ENCODE data around the gene SMYD5. TPM values are rescaled to one million over a fixed set of nuclear protein-coding genes. Genes with fewer than 3 reads are reported as not detected.

Gene SMYD5
- total RNA-seq, 1 experiment from 2014 or later = 37.4 TPM

DNA sequence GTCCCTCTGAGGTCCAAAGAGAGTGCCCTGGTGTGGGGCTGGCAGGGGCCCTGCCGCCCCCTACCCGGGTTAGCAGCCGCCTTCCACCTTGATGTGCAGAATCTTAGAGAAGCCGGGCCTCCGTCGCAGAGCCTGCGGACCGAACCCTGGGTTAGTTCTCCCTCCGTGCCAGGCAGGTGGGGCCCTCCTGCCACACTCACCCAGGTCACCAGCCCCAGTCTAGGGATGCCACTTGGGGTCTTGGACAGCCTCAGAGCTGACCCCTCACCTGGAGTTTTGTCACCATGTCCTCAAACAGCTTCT, 44.8 kb downstream of the SMYD5 start:
- no TSS peak for BruUV-seq (replicated peaks)

GRCh38 chr2:73259276-73259675, 45.2 kb downstream of the SMYD5 start:
- BruUV-seq (replicated peaks) = no TSS peak
- H3K36me3 ChIP-seq (ENCODE audit: control insufficient read depth in 1 of 2, insufficient read depth in 2 of 2, low read length in 2 of 2) = peaks cover 12 to 15% of the 10 kb centered on the region in 2 experiments; a peak in 3 of 4 replicates
- POLR2A ChIA-PET = no interaction called here

More for the DNA sequence above, 44.8 kb downstream of the SMYD5 start:
- no peak for TF ChIP-seq EGR1 (IDR thresholded peaks at IDR 0.05; ENCODE audit: low read depth)
- TF ChIP-seq SRF (IDR thresholded peaks at IDR 0.05; ENCODE audit: low read depth) = no peak
- TF ChIP-seq ELF1 (IDR thresholded peaks at IDR 0.05; ENCODE audit: borderline replicate concordance, low read depth) = no peak
- TF ChIP-seq SIN3A (IDR thresholded peaks at IDR 0.05; ENCODE audit: low read depth) = no peak
- no peak for TF ChIP-seq YY1 (IDR thresholded peaks at IDR 0.05; ENCODE audit: extremely low read depth, insufficient replicate concordance, low read depth, low read length)
- POLR2A ChIA-PET = no interaction called here
- CTCF ChIA-PET = no interaction called here
- Histone ChIP-seq H2AFZ (ENCODE audit: low read depth, low read length, poor library complexity, severe bottlenecking) (no peak overlapping the region), H3K9ac (ENCODE audit: low read length) (no peak overlapping the region), H3K4me2 (ENCODE audit: low read length) (no peak overlapping the region), H3K27ac (ENCODE audit: low read depth, low read length) (no peak overlapping the region), H4K20me1 (ENCODE audit: insufficient read depth) (no peaks in the 10 kb centered on the region), H3K79me2 (ENCODE audit: insufficient read depth, low read length) (no peaks in the 10 kb centered on the region), H3K9me3 (ENCODE audit: control insufficient read depth in 1 of 2, insufficient read depth in 1 of 2, low read depth in 1 of 2, low read length in 2 of 2) (no peaks in the 10 kb centered on the region), H3K9me2 (ENCODE audit: insufficient read depth) (no peaks in the 10 kb centered on the region), H3K4me3 (replicated peaks in 1 of 2; ENCODE audit: low read depth in 1 of 2, low read length in 2 of 2) (no peak overlapping the region), H3K27me3 (ENCODE audit: insufficient read depth, low read length) (no peaks in the 10 kb centered on the region), H3K36me3 (ENCODE audit: control insufficient read depth in 1 of 2, insufficient read depth in 2 of 2, low read length in 2 of 2) (peaks cover 12 to 15% of the 10 kb centered on the region in 2 experiments; a peak in 3 of 4 replicates), H3K4me1 (ENCODE audit: control insufficient read depth in 1 of 2, insufficient read depth in 2 of 2, low read length in 2 of 2) (no peaks in the 10 kb centered on the region)
- RAD21 ChIA-PET (ENCODE audit: low non-redundant PET in 1 of 2, low total read pairs in 2 of 2, uncharacterized antibody in 2 of 2, unreplicated experiment in 2 of 2) = no interaction called here
- no peak for ATAC-seq
- intact Hi-C loops (cut with micrococcal nuclease) = no loop called here
- no peak for DNase-seq (ENCODE audit: low read depth, low spot score)

More at GRCh38 chr2:73259276-73259675, 45.2 kb downstream of the SMYD5 start:
- no peaks in the 10 kb centered on the region for H3K9me3 ChIP-seq (ENCODE audit: control insufficient read depth in 1 of 2, insufficient read depth in 1 of 2, low read depth in 1 of 2, low read length in 2 of 2)
- H3K9ac ChIP-seq (ENCODE audit: low read length) = no peak overlapping the region
- ChIA-PET RAD21 (ENCODE audit: low non-redundant PET in 1 of 2, low total read pairs in 2 of 2, uncharacterized antibody in 2 of 2, unreplicated experiment in 2 of 2) (no interaction called here), CTCF (no interaction called here)
- no peaks in the 10 kb centered on the region for H3K79me2 ChIP-seq (ENCODE audit: insufficient read depth, low read length)
- H3K4me3 ChIP-seq (replicated peaks in 1 of 2; ENCODE audit: low read depth in 1 of 2, low read length in 2 of 2) = no peak overlapping the region
- H3K27me3 ChIP-seq (ENCODE audit: insufficient read depth, low read length) = no peaks in the 10 kb centered on the region
- no peak overlapping the region for H3K27ac ChIP-seq (ENCODE audit: low read depth, low read length)
- no peaks in the 10 kb centered on the region for H4K20me1 ChIP-seq (ENCODE audit: insufficient read depth)
- DNase-seq (ENCODE audit: low read depth, low spot score) (no peak), ATAC-seq (no peak)
- H3K9me2 ChIP-seq (ENCODE audit: insufficient read depth) = no peaks in the 10 kb centered on the region
- TF ChIP-seq, protein P1, sequence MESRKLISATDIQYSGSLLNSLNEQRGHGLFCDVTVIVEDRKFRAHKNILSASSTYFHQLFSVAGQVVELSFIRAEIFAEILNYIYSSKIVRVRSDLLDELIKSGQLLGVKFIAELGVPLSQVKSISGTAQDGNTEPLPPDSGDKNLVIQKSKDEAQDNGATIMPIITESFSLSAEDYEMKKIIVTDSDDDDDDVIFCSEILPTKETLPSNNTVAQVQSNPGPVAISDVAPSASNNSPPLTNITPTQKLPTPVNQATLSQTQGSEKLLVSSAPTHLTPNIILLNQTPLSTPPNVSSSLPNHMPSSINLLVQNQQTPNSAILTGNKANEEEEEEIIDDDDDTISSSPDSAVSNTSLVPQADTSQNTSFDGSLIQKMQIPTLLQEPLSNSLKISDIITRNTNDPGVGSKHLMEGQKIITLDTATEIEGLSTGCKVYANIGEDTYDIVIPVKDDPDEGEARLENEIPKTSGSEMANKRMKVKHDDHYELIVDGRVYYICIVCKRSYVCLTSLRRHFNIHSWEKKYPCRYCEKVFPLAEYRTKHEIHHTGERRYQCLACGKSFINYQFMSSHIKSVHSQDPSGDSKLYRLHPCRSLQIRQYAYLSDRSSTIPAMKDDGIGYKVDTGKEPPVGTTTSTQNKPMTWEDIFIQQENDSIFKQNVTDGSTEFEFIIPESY (IDR thresholded peaks at IDR 0.05; ENCODE audit: extremely low read depth, insufficient replicate concordance, low read length) = no peak
- TF ChIP-seq EGR1 (IDR thresholded peaks at IDR 0.05; ENCODE audit: low read depth) = no peak
- TF ChIP-seq YY1 (IDR thresholded peaks at IDR 0.05; ENCODE audit: extremely low read depth, insufficient replicate concordance, low read depth, low read length) = no peak
- no peak for TF ChIP-seq ZNF274 (IDR thresholded peaks at IDR 0.05; ENCODE audit: low read depth, low read length)
- no peak for TF ChIP-seq POLR2AphosphoS5 (IDR thresholded peaks at IDR 0.05; ENCODE audit: low read depth, low read length)
- no peak for TF ChIP-seq SRF (IDR thresholded peaks at IDR 0.05; ENCODE audit: low read depth)
- TF ChIP-seq ZFX (IDR thresholded peaks at IDR 0.05) = no peak
- TF ChIP-seq SIN3A (IDR thresholded peaks at IDR 0.05; ENCODE audit: low read depth) = no peak
- no peak for TF ChIP-seq FOSL1 (IDR thresholded peaks at IDR 0.05; ENCODE audit: low read depth)
- no peak for TF ChIP-seq TCF7L2 (IDR thresholded peaks at IDR 0.05; ENCODE audit: borderline replicate concordance, extremely low read depth, insufficient read depth, insufficient read length)
- no peak for TF ChIP-seq CEBPB (IDR thresholded peaks at IDR 0.05; ENCODE audit: low read depth)
- TF ChIP-seq, protein P2, sequence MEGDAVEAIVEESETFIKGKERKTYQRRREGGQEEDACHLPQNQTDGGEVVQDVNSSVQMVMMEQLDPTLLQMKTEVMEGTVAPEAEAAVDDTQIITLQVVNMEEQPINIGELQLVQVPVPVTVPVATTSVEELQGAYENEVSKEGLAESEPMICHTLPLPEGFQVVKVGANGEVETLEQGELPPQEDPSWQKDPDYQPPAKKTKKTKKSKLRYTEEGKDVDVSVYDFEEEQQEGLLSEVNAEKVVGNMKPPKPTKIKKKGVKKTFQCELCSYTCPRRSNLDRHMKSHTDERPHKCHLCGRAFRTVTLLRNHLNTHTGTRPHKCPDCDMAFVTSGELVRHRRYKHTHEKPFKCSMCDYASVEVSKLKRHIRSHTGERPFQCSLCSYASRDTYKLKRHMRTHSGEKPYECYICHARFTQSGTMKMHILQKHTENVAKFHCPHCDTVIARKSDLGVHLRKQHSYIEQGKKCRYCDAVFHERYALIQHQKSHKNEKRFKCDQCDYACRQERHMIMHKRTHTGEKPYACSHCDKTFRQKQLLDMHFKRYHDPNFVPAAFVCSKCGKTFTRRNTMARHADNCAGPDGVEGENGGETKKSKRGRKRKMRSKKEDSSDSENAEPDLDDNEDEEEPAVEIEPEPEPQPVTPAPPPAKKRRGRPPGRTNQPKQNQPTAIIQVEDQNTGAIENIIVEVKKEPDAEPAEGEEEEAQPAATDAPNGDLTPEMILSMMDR (IDR thresholded peaks at IDR 0.05 in 2 of 3, conservative IDR thresholded peaks at IDR 0.05 in 1 of 3; ENCODE audit: borderline replicate concordance in 1 of 3, insufficient read depth in 1 of 3, low read depth in 2 of 3, low read length in 2 of 3) = no peak
- no peak for TF ChIP-seq SP1 (IDR thresholded peaks at IDR 0.05; ENCODE audit: low read depth)
- intact Hi-C loops (cut with micrococcal nuclease) = no loop called here
- H2AFZ ChIP-seq (ENCODE audit: low read depth, low read length, poor library complexity, severe bottlenecking) = no peak overlapping the region
- H3K4me1 ChIP-seq (ENCODE audit: control insufficient read depth in 1 of 2, insufficient read depth in 2 of 2, low read length in 2 of 2) = no peaks in the 10 kb centered on the region
- H3K4me2 ChIP-seq (ENCODE audit: low read length) = no peak overlapping the region
